ENCODE results near the gene TMC7. TPM values are rescaled to one million over a fixed set of nuclear protein-coding genes. Genes with fewer than 3 reads are reported as not detected.

The TMC7 gene
- total RNA-seq, 4 donors from 2014 or later, result 0.11 to 0.94 (median 0.50) TPM; not detected in 1

DNA sequence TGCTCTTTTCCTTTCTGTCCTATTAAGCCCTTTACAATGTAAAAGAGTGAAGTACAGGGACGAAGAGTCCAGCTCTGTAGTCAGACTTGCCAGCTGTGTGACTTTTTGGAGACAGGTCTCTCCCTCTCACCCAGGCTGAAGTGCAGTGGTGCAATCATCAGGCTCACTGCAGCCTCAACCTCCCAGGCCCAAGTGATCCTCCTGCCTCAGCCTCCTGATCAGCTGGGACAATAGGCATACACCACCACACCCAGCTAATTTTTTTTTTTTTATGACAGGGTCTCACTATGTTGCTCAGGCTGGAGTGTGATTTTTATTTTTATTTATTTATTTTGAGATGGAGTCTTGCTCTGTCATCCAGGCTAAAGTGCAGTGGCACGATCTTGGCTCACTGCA lies 122.9 kb downstream of the TMC7 start:
- H3K27me3 ChIP-seq, result no peaks in the 10 kb centered on the region
- H3K9me3 ChIP-seq, result no peaks in the 10 kb centered on the region
- no peaks in the 10 kb centered on the region for H3K36me3 ChIP-seq
- H3K4me1 ChIP-seq, result no peaks in the 10 kb centered on the region
- H3K4me3 ChIP-seq (replicated peaks in 1 of 3), result no peak overlapping the region
- TF ChIP-seq, protein P1, sequence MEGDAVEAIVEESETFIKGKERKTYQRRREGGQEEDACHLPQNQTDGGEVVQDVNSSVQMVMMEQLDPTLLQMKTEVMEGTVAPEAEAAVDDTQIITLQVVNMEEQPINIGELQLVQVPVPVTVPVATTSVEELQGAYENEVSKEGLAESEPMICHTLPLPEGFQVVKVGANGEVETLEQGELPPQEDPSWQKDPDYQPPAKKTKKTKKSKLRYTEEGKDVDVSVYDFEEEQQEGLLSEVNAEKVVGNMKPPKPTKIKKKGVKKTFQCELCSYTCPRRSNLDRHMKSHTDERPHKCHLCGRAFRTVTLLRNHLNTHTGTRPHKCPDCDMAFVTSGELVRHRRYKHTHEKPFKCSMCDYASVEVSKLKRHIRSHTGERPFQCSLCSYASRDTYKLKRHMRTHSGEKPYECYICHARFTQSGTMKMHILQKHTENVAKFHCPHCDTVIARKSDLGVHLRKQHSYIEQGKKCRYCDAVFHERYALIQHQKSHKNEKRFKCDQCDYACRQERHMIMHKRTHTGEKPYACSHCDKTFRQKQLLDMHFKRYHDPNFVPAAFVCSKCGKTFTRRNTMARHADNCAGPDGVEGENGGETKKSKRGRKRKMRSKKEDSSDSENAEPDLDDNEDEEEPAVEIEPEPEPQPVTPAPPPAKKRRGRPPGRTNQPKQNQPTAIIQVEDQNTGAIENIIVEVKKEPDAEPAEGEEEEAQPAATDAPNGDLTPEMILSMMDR (IDR thresholded peaks at IDR 0.05), result no peak
- no peak for TF ChIP-seq POLR2A (IDR thresholded peaks at IDR 0.05)
- DNase-seq, result no peak
- WGBS, 2 donors, result 74 to 92% methylated on average over 2 of the region's 2 CpGs
- no peak overlapping the region for H3K27ac ChIP-seq
- intact Hi-C loops (cut with DNase I), result no loop called here

DNA sequence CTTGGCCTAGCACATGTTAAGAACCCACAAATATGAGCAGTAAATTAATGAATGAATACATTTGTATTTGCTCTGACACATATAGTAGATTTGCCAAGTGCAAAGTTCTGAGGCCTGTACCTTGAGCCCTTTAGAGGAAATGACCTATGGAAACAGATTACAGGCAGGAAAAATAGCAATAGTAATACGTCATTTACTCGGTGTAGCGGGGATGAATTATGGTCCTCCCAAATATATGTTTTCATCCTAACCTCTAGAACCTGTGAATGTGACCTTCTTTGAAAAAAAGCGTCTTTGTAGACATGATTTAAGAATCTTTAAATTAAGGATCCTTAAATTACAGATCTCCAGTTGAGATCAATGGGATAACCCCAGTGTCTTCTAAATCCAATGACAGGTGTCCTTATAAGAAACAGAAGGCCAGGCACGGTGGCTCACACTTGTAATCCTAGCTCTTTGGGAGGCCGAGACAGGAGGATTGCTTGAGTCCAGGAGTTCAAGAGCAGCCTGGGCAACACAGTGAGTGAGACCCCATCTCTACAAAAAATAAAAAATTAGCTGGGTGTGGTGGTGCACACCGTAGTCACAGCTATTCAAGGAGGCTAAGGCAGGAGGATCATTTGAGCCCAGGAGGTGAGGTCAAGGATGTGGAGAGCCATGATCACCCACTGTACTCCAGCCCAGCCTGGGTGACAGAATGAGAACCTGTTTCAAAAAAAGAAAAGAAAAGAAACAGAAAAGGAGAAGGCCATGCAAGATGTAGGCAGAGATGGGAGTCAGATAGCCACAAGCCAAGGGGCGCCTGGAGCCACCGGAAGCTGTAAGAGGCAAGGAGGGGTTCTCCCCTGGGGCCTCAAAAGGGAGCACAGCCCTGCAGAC lies 124.9 kb downstream of the TMC7 start:
- H3K36me3 ChIP-seq, result no peaks in the 10 kb centered on the region
- H3K4me3 ChIP-seq (replicated peaks in 1 of 3), result no peak overlapping the region
- intact Hi-C loops (cut with DNase I), result no loop called here
- no peak for TF ChIP-seq POLR2A (IDR thresholded peaks at IDR 0.05)
- TF ChIP-seq, protein P1 (IDR thresholded peaks at IDR 0.05), result no peak
- no peak for DNase-seq
- H3K27ac ChIP-seq, result no peak overlapping the region
- H3K27me3 ChIP-seq, result no peaks in the 10 kb centered on the region
- peaks cover 0 to 13% of the 10 kb centered on the region in 2 donors for H3K4me1 ChIP-seq
- no peaks in the 10 kb centered on the region for H3K9me3 ChIP-seq
- WGBS, 2 donors, result 86 to 93% methylated on average over 9 of the region's 9 CpGs

DNA sequence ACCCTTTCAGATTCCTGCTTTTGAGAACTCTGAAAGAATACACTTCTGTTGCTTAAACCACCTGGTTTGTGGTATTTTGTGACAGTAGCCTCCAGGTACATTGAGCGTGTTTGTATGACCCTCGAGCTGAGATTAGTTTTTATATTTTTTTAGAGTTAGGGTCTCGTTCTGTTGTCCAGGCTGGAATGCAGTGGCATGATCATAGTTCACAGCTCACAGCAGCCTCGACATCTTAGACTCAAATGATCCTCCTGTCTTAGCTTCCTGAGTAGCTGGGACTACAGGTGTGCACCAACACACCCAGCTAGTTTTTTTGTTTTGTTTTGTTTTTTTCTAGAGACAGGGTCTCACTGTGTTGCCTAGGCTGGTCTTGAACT lies 125.5 kb downstream of the TMC7 start:
- Histone ChIP-seq H3K4me3 (replicated peaks in 1 of 3) (no peak overlapping the region), H3K36me3 (no peaks in the 10 kb centered on the region), H3K27ac (no peak overlapping the region), H3K4me1 (peaks cover 0 to 13% of the 10 kb centered on the region in 2 donors), H3K27me3 (no peaks in the 10 kb centered on the region), H3K9me3 (no peaks in the 10 kb centered on the region)
- TF ChIP-seq POLR2A (IDR thresholded peaks at IDR 0.05), result no peak
- TF ChIP-seq, protein P1 (IDR thresholded peaks at IDR 0.05), result no peak
- no peak for DNase-seq
- 84 to 88% methylated on average over 4 of the region's 4 CpGs for WGBS, 2 donors
- intact Hi-C loops (cut with DNase I), result no loop called here

DNA sequence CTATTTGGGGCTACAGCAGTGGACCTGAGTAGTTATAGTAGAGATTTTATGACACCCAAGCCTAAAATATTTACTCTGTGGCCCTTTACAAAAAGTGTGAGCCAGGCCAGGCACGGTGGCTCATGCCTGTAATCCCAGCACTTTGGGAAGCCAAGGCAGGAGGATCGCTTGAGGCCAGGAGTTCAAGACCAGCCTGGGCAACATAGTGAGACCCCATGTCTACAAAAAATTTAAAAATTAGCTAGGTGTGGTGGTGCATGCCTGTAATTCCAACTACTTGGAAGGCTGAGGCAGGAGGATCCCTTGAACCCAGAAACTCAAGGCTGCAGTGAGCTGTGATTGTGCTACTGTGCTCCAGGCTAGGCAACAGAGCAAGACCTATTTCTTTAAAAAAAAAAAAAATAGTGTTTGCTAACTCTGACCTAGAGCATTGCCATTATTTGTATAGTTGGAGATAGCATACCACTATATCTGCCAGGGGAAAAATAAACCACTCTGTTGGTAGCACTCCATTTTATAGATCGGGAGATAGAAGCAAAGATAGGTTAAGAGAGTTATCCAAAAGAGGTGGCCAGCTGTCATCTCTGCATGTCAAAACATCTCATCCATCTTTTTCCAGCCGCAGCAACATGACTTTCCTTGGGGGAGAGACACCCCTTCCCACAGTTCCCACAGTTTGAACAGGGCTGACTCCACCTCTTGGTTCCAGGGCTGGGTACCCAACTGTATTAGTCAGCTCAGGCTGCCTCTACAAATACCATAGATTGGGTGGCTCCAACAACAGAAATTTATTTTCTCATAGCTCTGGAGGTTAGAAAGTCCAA lies 127.0 kb downstream of the TMC7 start:
- DNase-seq, result no peak
- WGBS, 2 donors, result 97 to 98% methylated on average over 4 of the region's 4 CpGs
- H3K27ac ChIP-seq, result no peak overlapping the region
- TF ChIP-seq, protein P1 (IDR thresholded peaks at IDR 0.05), result no peak
- no peak for TF ChIP-seq POLR2A (IDR thresholded peaks at IDR 0.05)
- no peak overlapping the region for H3K4me3 ChIP-seq (replicated peaks in 1 of 3)
- H3K36me3 ChIP-seq, result peaks cover 0 to 8% of the 10 kb centered on the region in 2 donors
- peaks cover 11 to 27% of the 10 kb centered on the region in 2 donors for H3K4me1 ChIP-seq
- intact Hi-C loops (cut with DNase I), result no loop called here
- H3K9me3 ChIP-seq, result no peaks in the 10 kb centered on the region
- H3K27me3 ChIP-seq, result no peaks in the 10 kb centered on the region

DNA sequence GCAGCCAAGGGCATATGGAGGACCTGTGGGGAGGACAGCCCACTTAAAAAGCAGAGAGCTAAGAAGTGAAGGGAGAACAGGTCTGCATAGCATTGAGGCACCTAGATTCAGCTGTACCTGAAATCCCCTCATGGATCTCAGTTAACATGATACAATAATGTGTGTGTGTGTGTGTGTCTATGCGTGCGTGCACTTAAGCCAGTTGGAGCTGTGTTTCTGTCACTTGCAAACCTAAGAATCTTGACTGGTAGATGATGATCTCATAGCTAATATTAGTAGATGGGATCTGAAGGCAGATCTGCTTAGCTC lies 128.3 kb downstream of the TMC7 start:
- no peak overlapping the region for H3K27ac ChIP-seq
- H3K4me1 ChIP-seq, result peaks cover 18 to 40% of the 10 kb centered on the region in 2 donors
- no peaks in the 10 kb centered on the region for H3K27me3 ChIP-seq
- no peak for TF ChIP-seq POLR2A (IDR thresholded peaks at IDR 0.05)
- TF ChIP-seq, protein P1 (IDR thresholded peaks at IDR 0.05), result no peak
- intact Hi-C loops (cut with DNase I), result no loop called here
- DNase-seq, result no peak
- H3K9me3 ChIP-seq, result no peaks in the 10 kb centered on the region
- WGBS, 2 donors, result 95 to 97% methylated on average over 2 of the region's 2 CpGs
- H3K36me3 ChIP-seq, result peaks cover 0 to 13% of the 10 kb centered on the region in 2 donors
- H3K4me3 ChIP-seq (replicated peaks in 1 of 3), result no peak overlapping the region
